GM21515 (cell line): Measurements from ENCODE around the gene OR9Q2.
"Not testable (repeated sequence)": the region's sequence is repeated elsewhere in the genome, so short reads cannot be mapped to it uniquely, and the experiment has no call there.

Source experiments
- ATAC-seq: cut with Tn5 transposase; IDR thresholded peaks from one replicate; pipeline ENCODE4 v1.9.1; 2021; ENCODE audit not compliant: unreplicated experiment

Gene OR9Q2, protein sequence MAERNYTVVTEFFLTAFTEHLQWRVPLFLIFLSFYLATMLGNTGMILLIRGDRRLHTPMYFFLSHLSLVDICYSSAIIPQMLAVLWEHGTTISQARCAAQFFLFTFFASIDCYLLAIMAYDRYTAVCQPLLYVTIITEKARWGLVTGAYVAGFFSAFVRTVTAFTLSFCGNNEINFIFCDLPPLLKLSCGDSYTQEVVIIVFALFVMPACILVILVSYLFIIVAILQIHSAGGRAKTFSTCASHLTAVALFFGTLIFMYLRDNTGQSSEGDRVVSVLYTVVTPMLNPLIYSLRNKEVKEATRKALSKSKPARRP

DNA sequence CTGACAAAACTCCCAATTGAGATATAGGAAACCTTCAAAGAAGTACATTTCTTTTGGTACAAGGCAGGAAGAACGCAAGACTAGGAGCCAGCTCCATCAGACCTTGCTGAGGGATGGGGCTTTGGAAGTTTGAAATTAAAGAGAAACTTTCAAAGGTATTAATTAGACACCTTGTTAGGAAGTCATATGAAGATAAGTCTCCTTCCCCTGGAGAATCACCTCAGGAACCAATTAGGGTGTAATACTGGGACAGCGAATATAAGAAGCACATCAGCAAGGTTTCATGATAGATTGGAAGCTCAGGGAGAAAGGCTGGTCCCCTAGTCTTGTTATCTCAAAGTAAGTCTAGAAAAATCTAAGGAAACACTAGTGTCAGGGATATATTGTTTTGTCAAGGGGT is at the start of gene OR9Q2:
Gene OR9Q2, plus strand, starts transcription at position 301 of the 400 bp plus-strand sequence. CDS start 1,421 bp downstream, outside the sequence.
- ATAC-seq = no peak

DNA sequence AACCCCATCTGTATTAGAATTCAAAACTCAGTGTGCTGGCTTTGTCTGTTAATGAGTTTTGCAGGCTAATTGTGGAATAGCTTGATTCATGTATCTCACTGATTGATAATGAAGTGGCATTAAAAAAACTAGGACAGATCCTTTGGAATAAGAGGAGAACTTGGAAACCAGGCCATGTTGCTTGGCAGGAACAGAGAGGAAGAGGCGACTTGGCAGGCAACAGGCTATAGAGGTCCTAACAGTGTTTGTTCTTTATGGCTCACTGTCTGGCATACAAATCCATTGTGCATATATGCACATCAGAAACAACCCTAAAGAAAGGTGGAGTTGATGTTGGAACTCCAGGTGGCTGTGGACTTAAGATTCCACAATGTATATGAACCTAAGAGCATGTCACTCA is 46.1 kb upstream of the OR9Q2 start:
- ATAC-seq = no peak

DNA sequence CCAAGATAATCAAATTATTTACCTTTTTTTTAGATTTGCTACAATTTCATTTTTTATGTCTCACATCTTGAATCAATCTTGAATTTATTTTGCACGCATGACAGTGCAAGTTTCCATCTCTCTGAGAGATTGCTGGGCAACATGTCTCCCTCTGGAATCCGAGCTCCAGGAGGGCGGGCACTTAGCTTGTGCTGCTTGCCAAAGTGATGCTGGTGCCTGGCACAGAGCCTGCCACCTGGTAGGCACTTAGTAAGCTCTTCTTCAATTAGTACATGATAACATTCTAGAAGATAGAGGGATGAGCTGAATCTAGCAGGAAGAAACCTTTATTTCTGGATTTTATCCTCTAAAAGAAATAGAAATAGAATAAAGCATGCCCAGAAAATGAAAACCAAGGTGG is 36.1 kb upstream of the OR9Q2 start:
- no peak for ATAC-seq

DNA sequence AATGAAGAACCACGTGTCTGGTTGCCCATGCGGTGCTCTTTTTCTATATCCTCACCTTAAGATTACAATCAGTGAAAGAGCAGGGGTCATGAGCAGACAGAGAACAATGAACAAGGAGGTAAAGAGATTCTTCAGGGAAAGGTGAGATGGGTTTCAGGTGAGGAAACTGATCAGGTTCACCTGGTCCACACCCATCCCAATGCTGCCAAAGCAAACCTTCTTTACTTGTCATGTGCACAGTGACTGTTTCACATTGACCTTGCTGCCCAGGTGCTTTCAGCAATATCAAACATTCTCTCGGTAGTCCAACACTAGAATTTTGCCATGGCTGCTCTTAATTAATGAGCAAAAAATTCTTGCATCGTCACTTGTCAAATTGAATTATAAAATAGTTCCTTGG is 24.5 kb upstream of the OR9Q2 start:
- ATAC-seq = no peak

DNA sequence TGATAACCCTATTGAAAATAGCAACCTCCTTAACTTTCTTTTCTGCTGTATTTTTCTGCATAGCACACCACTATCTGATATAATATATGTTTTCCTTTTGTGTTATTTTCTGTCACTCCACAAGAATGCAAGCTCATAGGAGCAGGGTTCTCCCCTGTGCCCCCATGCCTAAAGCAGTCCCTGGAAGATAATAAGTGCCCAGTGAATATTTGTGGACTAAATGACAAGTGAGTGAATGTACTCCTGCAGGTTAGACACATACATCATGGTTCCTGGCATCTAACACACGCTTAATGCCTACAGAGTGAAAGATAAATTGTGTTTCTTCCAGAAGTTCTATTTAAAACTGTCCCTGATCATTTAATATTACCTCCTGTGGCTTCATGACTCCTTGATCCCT is 23.9 kb upstream of the OR9Q2 start:
- ATAC-seq = no peak

DNA sequence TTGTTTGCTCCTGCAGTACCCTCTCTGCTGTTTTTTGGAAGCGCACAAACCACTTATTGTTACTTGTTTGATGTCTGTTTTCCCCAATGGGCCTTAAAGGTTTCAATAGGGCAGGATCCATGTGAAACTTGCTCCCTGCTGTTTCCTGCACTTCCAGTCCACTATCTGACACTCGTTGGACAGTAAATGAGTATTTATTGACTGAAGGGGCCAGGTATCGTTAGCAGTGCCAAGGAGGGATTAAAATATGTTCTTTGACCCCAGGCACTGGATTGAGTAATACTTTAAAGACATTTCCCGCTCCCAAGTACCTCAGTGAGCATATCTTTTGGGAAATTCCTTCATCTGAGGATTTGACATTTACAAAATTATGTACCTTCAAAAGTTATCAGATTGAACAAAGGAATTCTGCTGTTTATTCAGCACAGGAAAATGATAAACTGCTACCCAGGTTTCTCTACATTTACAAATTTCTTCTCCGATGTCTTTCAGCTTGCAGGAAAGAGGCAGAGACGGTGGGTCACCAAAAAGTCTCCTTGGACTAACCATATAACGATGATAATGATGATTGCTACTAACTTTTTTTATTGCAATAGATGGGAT is 23.3 kb upstream of the OR9Q2 start:
- no peak for ATAC-seq

DNA sequence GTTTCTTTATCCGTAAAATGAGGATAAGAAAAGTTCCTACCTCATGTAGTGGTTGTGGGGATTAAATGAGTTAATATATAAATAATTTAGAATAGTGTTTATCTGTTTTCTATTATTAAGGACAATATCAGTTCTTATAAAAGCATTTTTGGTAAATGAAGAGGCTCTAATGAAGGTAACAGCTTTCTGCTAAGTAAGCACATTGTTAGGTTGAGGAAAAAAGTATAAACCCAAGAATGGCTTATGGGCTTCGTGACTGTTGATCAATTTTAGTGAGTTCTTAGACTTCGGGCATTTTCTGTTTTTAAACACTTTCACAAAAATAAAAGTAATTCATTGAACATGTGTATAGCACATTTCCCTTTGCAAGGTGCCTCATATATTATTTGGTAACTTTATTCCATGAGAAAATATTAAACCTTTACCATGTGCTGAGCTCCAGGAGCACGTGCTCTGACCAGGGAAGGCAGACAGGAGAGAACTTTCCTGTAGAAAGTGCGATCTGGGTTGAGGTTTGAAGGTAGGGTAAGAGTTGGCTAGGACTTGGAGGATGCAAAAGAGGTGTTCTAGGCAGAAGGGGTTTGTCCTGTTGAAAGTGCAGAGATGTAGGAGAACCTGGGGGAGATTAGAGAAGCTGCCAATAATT is 11.3 kb upstream of the OR9Q2 start:
- no peak for ATAC-seq

DNA sequence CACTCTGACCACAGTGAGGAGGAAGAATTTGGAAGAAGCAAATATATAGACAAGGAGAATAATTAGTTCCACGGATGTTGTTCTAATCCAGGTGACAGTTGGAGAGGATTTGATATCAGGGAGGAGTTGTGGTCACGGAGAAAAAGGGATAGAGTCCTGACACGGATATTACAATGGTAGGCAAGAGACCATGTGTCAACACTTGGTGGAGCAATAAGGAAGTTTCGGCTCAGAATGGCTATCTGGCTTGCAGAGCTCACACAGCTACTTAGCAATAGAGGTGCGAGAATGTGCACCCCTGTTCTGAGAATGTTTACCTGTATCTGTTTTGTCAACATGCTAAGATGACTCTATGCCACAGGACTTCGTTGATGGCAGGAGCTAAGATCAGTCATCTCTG is 10.4 kb upstream of the OR9Q2 start:
- no peak for ATAC-seq

DNA sequence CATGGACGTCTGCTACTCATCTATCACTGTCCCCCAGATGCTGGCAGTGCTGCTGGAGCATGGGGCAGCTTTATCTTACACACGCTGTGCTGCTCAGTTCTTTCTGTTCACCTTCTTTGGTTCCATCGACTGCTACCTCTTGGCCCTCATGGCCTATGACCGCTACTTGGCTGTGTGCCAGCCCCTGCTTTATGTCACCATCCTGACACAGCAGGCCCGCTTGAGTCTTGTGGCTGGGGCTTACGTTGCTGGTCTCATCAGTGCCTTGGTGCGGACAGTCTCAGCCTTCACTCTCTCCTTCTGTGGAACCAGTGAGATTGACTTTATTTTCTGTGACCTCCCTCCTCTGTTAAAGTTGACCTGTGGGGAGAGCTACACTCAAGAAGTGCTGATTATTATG is 9.2 kb upstream of the OR9Q2 start:
- ATAC-seq = no peak

DNA sequence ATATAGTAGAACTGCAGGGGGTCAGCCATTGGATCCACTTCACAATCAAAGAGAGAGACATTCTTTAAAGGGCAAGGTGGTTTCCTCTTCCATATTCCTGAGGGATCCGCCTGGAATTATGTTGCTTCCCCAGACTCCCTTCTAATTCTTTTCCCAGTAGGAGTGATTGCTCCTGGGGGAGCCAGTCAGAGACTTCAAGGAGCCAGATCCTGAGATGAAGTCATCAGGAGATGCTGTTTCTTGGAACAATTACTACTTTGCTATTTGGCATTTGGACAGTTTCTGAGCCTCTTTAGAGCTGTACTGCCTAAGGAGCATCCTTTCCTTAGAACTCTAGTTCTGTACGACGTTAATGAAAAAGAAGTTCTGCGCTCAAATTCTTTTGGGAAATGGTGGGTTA is 1.9 kb upstream of the OR9Q2 start:
- ATAC-seq = no peak

DNA sequence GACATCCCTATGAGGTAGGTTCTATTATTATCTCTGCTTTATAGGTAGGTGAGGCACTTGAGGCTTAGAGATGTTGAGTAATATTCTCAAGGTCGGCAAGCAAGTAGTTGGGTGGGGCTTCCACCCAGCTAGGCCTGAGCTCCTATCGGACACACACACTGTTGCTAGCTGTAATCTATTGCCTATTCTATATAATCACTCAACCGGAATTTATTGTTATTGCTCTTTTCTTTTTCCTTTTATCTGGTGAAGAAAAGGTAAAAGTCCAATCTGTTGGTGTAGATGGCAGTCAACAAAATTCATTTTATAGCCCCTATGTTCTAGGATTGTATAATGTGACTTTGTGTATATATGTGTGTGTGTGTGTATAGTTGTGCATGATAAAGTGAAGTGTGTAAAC is 3.4 kb downstream of the OR9Q2 start:
- no peak for ATAC-seq

DNA sequence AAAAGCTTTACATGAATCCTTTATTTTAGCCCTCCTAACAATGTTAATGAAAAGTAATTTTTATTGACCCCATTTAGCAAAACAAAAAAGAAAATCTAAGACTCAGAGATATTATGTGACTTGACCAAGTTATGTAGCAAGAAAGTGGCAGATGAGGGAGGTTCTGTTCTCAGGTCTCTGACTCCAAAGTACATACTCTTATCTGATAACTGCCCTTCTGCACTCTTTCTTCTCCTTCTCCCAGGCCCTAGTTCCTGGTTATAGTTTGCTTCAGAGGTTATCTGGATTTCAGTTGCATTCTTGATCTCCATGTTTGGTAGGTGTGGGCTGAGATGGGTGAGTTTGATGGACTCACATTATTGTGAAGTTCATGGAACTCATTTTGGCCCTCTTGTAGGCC is 4.5 kb downstream of the OR9Q2 start:
- no peak for ATAC-seq

DNA sequence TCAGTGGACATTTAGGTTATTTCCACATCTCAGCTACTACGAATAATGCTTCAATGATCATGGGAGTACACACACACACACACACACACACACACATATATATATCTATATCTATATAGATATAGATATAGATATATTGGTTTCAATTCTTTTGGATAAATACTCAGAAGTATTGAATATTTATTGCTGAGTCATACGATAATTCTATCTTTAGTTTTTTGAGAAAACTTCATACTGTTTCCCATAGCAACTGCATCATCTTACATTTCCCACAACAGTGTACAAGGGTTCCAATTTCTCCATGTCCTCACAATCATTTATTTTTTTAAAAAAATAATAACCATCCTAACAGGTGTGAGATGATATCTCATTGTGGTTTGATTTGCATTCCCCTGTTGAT is 7.1 kb downstream of the OR9Q2 start:
- no peak for ATAC-seq

DNA sequence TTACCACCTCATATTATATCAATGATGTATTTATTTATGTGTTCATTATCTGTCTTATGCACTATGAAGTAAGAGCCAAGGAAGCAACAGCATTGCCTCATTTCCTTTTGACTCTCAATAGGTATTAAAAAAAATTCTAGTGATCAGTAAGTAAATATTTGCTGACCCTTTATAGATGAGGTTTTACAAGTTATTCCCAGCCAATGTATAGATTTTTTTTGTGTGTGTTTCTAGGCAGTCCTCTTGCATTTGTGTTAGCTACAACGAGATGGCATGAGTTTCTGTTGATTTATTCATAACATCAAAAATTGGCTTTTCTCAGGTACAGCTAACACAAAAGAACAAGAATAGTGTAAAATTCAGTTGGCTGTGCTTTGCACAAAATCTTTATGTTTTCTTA is 10.4 kb downstream of the OR9Q2 start:
- ATAC-seq = no peak

DNA sequence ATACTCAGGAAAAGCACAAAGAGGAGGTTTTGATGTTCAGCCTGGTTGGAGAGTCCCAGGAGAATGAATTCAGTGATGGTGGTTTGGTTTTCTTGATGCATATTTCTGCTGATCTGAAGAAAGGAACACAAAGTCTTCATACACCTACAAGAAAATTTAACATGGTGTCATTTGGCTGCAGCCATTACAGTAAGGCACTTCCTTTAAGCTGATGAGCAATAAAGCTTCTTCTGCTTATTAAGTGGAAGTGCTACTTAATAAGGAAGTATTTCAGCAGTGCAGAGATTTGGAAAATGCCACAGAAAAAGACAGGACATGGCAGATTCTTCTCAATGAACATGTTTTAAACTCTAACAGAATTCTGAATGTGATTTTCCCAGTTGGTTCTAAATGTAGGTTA is 15.2 kb downstream of the OR9Q2 start, which contains the start of gene OR1S2:
Gene OR1S2, minus strand, starts transcription at position 101 of the 400 bp plus-strand sequence. Its CDS starts 0 bp downstream, at position 101.
- no peak for ATAC-seq

DNA sequence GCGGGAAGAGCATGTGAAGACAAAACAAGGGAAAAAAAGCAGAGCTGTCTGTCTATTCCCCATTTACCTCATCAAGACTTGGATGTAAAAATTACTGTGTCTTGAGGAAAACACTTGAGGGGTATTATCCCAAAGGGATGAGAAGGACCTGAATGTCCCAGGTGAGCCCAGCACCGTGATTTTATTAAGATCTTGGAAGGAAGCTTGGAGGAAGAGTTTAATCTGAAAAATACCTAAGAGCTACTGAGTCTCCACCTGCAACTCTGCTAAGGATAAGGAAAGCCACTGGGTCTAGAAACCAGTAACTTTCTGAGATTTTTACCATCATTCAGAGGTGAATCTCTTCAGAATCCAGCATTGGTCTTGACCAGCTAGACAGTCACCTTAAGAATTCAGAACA is 23.6 kb downstream of the OR9Q2 start, which contains the start of gene OR1S1:
Gene OR1S1, plus strand, starts transcription at position 301 of the 400 bp plus-strand sequence.
- ATAC-seq = not testable (repeated sequence)

DNA sequence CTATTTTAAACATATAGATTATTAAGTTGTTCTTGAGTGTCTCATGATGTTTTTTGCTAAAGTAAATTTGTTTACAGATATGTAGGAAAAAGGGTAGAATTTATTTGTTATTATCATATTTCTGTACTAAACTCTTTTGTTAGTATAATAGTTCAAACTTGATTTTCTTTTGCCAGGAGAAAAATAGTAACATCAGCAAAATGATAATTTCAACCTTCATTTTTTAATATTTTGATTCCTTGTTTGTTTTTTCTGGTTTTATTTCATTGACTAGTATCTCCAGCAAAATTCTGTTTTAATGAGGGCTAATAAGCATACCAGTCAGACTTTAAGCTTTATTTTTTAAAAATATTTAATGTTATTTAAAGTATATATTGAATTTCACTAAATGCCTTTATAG is 27.6 kb downstream of the OR9Q2 start:
- ATAC-seq = no peak

DNA sequence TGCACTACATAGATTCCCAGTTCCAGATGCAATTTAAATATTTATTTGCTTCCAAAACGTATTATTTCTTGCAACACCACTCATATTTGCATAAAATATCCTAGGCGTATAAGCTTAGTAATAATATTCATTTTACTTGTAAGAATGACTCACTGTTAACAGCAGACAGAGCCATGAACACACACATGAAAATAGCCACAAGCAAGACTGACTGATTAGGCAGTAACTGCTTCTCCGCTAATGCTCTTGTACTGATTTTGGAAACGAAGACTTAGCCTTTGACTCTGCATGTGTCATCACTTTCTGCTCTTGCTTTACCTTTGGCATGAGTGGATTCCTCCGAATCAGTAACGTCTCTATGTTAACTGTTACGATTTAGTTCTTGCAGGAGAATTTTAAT is 33.9 kb downstream of the OR9Q2 start:
- no peak for ATAC-seq

DNA sequence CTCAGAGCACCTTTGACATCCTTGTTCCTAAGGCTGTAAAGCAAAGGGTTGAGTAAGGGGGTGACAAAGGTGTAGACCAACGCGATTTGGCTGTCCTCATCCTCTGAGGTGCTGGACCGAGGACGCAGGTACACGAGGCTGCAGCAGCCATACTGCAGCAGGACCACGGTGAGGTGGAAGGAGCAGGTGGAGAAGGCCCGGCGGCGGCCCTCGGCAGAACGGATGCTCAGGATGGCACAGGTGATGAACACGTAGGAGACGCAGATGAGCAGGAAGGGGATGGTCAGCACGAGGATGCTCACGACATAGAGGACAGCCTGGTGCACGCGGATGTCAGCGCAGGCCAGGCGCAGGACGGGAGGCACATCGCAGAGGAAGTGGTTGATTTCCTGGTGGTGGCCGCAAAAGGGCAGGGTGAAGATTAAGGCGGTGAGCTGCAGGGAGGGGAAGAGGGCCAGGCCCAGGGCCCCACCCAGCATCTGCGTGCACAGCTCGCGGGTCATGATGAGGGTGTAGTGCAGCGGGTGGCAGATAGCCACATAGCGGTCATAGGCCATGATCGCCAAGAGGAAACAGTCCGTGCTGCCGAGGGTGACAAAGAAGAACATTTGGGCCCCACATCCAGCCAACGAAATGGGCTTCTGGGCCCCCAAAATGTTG is 39.2 kb downstream of the OR9Q2 start:
- ATAC-seq = no peak
